Left kidney (tissue), 8 donors: ENCODE data around the gene DDX1. TPM values are rescaled to one million over a fixed set of nuclear protein-coding genes. Genes with fewer than 3 reads are reported as not detected.
"Not testable (repeated sequence)": the region's sequence is repeated elsewhere in the genome, so short reads cannot be mapped to it uniquely, and the experiment has no call there.

Source experiments
- DNase-seq: peaks from one replicate; pipeline ENCODE4 v3.0.0-alpha.2; 2013
- long read RNA-seq, 8 donors: transcript quantifications; one replicate each; lab custom pipeline, GENCODE V29; 2026
- polyA plus RNA-seq: library from polyadenylated mRNA; unstranded; fragments of 120-200 nt; gene quantifications from one replicate; pipeline ENCODE4 v1.2.1, GENCODE V29; 2013; ENCODE audit not compliant: insufficient read length

DDX1 gene
- 192 TPM for polyA plus RNA-seq
- long read RNA-seq, donor 1, transcript DDX1-201 (26 exons, 2,739 nt): major isoform, 12 of 38 reads
- long read RNA-seq, donor 1, partial matches to known transcripts: 26 of 38 reads
- long read RNA-seq, donor 1, other reads (novel, unspliced or antisense): 0 of 38 reads
- long read RNA-seq, donor 2, transcript DDX1-201 (26 exons, 2,739 nt): major isoform, 24 of 43 reads
- long read RNA-seq, donor 2, partial matches to known transcripts: 16 of 43 reads
- long read RNA-seq, donor 2, other reads (novel, unspliced or antisense): 0 of 43 reads
- long read RNA-seq, donor 3, transcript DDX1-201 (26 exons, 2,739 nt): major isoform, 11 of 28 reads
- long read RNA-seq, donor 3, partial matches to known transcripts: 15 of 28 reads
- long read RNA-seq, donor 3, other reads (novel, unspliced or antisense): 0 of 28 reads
- long read RNA-seq, donor 4: 0 reads
- long read RNA-seq, donor 5, transcript DDX1-201 (26 exons, 2,739 nt): major isoform, 39 of 82 reads
- long read RNA-seq, donor 5, partial matches to known transcripts: 41 of 82 reads
- long read RNA-seq, donor 5, other reads (novel, unspliced or antisense): 0 of 82 reads
- long read RNA-seq, donor 6, transcript DDX1-201 (26 exons, 2,739 nt): major isoform, 18 of 63 reads
- long read RNA-seq, donor 6, partial matches to known transcripts: 41 of 63 reads
- long read RNA-seq, donor 6, other reads (novel, unspliced or antisense): 0 of 63 reads
- long read RNA-seq, donor 7, transcript DDX1-206 (2 exons, 554 nt): minor isoform, 5 of 70 reads
- long read RNA-seq, donor 7, transcript DDX1-201 (26 exons, 2,739 nt): major isoform, 26 of 70 reads
- long read RNA-seq, donor 7, partial matches to known transcripts: 38 of 70 reads
- long read RNA-seq, donor 7, other reads (novel, unspliced or antisense): 0 of 70 reads
- long read RNA-seq, donor 8, transcript DDX1-201 (26 exons, 2,739 nt): major isoform, 8 of 15 reads
- long read RNA-seq, donor 8, partial matches to known transcripts: 5 of 15 reads
- long read RNA-seq, donor 8, other reads (novel, unspliced or antisense): 0 of 15 reads

DNA sequence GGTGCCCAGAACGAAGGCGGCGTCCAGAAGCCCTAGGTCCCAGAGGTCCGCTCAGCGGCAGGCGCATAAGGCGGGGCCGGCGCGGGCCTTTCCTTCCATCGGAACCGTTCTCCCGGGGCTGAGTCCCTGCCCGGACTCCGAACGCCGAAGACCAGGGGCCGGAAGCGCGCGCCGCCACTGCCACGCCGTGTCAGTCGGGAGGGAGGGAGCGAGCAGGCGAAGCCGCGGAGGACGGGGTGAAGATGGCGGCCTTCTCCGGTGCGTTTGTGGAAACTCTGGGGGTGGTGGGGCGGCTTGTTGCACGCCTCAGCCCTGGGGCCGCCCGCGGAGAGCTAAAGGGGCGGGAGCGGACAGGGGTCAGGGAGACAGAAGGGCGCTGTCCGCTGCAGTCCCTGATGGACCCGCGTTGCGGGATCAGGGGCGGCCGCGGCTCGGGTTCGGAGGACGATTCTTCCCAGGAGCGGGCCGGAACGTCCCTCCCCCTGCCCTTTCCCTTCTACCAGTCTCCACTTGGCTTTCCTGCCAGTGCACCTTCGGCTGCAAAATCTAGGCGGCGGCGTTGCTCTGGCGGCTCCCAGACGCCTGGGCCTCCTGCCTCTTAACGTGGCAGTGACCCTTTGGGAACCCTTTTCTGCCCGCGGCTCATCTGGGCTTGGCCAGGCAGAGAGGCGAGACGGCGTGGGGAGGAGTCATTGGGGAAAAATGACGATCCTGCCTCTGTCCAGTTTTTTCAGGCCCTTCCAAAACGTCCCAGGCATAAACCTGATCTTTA is at the start of gene DDX1:
TSS of gene DDX1 (plus strand) at position 177 of the 772 bp plus-strand sequence. CDS start at position 243, 66 bp downstream.
- DNase-seq: peak; percentile 85

DNA sequence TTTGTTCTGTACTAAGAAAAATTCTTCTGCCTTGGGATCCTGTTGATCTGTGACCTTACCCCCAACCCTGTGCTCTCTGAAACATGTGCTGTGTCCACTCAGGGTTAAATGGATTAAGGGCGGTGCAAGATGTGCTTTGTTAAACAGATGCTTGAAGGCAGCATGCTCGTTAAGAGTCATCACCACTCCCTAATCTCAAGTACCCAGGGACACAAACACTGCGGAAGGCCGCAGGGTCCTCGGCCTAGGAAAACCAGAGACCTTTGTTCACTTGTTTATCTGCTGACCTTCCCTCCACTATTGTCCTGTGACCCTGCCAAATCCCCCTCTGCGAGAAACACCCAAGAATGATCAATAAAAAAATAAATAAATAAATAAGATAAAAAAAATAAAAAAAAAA is 49.4 kb upstream of the DDX1 start:
- not testable (repeated sequence) for DNase-seq

DNA sequence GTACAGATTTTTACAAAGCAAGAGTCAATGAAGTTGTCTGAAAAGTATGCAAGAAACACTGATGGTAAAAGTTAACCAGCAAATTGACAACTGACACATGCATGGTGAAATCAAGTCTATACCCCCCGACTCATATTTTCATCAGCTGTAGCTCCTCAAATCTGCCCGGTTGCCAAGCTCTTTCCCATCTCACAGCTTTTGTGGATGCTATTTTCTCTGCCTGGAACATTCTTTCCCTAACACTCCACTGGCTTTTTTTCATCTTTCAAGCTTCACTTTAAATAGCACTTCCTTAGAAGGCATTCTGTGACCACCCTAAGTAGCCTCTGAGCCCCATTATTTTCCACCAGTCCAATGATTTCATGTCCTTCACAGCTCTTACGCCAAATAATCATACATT is 48.6 kb upstream of the DDX1 start:
- DNase-seq: no peak

DNA sequence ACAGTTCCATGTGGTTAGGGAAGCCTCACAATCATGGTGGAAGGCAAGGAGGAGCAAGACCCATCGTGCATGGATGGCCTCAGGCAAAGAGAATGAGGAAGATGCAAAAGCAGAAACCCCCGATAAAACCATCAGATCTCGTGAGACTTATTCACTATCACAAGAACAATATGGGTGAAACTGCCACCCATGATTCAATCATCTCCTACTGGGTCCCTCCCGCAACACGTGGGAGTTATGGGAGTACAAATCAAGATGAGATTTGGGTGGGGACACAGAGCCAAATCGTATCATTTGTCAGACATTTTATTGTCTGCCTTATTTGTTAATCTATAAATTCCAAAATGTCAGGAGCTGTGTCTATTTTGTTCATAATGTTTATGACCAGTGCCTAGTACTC is 48.1 kb upstream of the DDX1 start:
- DNase-seq: no peak

DNA sequence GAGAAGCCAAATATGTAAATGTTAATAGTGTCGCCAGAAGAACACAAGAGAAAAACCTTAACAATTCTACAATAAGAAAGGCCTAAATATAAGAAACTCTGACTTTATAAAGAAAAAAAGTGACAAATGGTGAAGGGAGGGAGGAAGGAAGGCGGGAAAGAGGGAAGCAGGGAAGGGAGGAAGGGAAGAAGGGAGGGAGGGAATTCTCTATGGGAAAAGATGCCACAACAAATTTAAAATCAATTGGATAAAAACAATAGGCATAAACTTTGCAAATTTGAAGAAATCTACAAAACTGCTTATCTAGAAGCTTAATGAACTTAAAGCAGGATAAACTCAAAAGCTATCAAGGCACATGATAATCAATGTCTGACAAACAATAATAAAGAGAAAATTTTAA is 47.4 kb upstream of the DDX1 start:
- DNase-seq: no peak

DNA sequence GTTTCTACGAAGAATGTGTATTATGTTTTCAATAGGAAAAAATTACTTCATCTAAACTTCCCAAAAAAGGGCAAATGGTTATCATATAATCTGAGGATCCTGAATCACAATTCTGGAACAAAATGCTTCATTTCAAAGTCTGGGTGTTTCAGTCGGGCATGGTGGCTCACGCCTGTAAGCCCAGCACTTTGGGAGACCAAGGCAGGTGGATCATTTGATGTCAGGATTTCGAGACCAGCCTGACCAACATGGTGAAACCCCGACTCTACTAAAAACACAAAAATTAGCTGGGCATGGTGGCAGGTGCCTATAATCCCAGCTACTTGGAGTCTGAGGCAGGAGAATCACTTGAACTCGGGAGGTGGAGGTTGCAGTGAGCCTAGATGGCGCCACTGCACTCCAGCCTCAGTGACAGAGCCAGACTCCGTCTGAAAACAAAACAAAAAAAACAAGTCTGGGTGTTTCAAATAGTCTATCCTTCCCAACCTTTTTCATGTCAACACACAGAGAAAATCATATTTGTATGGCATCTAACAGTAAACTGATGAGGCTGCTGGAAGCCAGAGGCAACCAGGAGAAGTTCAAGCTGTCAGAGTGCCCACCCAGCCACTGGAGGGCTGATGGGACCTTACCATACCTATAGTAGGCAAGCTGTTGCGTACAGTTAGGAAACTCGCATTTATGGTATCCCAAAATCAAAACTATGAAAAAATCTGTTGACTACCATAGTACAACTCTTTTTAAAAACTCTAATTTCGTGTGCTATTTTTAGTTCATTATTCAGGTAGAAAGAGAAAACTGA is 45.2 kb upstream of the DDX1 start:
- DNase-seq: no peak

DNA sequence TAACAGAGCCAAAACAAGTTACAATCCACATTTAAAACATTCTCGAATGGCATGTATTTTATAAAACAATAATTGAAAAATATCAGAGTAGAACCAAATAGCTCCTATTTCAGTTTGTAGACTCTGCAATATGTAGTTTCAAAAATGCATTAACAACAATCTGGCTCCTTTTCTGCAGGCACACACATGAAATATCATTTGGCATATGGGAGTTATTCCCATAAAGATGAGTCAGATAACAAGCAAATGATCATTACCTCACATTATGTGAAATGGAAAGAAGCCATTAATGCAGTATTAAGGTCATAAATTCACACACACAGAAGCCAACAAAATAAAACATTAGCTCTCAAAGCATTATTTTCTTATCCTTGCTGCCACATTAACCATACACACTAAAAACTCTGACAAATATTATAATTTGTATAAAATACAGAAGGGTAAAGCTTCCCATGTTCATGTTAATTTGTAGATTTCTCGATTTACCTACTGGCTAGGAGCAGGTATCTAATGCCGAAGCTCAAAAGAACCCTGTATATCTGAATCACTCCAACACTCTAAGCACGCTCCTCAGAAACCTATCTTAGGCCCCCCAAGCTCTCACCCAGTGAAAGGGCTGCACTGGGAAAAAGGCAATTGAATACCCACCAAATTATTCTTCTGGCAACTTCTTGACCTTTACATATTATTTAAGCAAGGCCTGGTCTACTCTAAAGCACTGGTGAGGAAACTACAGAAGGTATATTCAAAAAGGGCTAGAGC is 44.4 kb upstream of the DDX1 start:
- no peak for DNase-seq

DNA sequence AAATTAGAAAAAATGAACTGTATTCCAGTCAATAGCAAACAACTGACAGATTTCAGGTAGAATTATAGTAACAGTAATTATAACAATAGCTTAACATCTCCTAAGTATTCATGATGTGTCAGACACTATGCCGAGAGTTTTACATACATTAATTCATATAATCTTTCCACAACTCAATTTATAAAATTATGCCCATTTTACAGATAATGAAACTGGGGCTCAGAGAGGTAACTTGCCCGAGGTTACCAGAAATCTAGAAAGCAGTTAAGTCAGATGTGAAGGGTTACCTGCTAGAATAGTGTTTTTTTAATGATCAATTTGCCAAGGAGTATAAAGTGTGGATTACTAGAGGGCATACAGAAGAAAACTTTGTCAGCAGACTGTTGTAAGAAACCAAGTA is 42.7 kb upstream of the DDX1 start:
- no peak for DNase-seq

DNA sequence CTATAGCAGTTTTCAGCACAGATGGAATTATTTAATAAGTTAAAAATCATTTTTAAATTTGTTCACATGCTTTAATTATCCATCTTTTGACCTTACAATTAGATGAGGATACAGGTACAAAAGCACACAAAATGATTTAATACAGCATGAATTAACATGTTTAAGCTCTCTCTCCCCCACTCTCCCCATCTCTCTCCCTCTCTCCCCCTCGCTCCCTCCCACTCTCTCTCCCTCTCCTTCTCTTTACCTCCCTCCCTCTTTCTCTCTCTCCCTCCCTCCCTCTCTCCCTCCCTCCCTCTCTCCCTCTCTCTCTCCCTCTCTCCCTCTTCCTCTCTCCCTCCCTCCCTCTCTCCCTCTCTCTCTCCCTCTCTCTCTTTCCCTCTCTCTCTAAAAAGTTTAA is 38.1 kb upstream of the DDX1 start:
- no peak for DNase-seq

DNA sequence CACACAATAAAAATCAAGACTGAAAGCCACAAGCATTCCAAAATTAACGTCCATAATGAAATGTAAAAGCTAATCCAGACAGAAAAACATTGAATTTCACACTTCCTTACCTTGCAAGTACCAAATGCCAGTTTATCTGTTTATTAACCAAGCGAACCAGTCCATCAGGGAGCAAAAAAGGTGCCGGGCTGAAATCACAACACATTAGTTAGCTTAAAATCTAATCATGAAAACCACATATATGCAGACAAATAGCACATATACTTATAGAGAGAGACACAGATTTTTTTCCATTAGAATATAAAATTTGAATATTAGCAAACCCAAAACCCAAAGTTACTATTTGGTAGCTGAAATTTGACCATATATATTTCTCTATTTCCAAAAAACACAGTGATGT is 37.7 kb upstream of the DDX1 start:
- no peak for DNase-seq

DNA sequence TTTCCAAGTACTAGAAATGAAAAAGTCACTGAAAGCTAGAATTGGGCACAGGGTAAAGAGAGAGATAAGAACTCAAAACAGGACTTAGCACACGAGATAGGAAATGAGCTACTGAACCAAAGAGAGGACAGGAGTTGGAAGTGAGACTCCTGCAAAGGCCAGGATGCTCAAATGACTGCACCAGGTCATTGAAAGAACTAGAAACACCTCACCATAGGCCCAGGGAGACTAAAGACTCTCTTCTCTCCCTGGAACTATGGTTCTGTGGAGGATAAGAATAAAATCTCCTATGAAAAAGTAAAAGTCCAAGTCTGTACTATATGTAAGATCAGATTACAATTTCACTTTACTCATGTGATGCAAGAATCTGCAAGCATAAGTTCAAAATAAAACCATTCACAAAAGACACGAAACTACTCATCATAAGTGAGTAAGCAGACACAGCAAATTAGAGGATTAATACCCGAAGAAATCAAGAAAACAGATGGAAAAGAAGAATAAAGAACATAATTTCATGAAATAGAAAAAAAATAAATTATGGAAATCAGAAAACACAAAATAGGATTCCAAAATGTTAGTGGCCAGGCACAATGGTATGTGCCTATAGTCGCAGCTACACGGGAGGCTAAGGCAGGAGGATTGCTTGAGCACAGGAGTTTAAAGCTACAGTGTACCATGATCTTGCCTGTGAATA is 37.0 kb upstream of the DDX1 start:
- no peak for DNase-seq

DNA sequence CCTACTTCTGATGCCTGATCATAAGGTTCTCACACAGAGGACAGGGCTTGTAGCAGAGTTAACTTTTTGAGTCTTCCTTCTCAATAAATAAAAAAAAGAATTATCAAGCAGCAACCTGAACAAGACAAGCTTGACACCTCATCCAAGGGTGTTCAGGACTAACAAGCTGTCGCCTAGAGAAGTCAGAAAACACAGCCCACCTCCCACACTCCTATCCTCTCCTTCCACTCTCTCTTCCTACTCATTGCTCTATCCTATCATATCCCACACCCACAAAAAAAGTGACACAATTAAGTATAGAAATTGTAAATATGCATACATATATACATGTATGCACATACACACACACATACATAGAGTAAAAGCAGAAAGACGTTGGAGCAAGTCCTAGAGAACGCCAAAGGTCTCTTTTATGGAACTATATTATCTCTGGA is 35.9 kb upstream of the DDX1 start:
- no peak for DNase-seq

DNA sequence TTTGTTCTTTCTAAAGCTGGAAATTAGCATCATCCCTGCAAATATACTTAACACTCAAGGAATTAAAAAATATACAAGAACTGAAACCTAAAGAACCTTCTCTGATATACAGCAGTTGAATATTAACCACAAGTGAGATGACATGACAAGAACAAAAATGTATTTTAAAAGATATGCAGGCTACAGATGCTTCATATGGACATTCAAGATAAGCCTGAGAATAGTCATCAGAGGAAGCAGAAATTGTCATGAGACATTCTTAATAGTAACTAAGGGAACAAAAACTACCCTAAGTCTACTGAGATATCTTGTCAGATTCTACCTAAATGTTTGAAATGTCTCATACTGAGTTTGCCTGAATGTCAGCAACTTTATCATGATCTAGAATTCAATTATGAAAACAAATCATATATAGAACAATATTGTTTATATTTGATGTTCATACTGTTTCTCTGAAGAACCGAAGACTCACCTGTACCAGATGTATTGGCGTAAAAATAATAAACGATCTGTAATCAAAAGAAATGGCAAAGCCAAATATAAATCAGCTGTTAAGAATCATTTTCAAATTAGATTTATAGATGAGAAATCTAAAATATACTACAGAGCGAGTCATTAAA is 35.2 kb upstream of the DDX1 start:
- no peak for DNase-seq

DNA sequence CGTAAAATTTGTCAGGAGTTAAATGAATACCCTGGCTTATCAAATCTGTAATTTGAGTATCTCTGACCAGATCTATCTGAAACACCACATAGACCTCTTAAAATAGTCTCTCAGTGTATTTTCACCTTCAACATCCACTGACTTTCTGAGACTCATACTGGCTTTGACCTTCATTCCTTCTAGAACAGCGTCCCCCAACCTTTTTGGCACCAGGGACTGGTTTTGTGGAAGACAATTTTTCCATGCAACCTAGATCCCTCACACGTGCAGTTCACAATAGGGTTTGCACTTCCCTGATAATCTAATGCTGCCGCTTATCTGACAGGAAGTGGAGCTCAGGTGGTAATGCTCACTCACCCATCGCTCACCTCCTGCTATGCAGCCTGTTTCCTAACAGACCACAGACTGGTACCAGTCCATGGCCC is 33.8 kb upstream of the DDX1 start:
- no peak for DNase-seq

DNA sequence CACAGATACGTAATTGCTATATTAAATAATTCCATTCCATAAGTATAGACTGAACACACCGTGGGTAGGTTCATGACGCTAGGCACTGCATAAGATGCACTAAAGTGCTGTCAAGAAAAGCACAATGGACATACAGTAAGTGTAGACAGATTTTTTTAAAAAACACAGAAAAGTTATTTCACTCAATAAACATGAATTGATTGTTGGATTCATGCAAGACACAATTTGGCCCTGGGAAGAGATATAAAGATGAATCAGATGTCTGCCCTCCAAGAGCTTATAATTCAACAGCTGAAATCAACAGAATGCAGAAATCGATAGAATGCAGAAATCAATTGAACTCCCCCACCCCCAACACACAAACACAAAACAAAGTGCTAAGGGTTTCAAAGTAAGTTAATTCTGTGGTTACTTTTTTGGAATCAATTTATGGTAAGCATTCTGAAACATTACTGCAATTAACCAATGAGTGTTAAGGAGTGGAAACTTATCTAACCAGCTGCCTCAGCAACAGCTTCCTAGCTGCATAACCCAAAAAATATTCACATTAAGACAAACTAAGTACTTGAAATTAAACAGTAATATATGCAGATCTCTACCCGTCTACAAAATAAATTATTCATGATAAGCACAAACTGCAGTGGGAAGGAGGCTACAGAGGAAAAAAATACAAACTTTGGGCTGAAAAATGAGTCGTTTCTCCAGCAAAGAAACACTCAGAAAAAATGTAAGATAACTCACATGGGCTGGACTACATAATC is 32.1 kb upstream of the DDX1 start:
- DNase-seq: no peak

DNA sequence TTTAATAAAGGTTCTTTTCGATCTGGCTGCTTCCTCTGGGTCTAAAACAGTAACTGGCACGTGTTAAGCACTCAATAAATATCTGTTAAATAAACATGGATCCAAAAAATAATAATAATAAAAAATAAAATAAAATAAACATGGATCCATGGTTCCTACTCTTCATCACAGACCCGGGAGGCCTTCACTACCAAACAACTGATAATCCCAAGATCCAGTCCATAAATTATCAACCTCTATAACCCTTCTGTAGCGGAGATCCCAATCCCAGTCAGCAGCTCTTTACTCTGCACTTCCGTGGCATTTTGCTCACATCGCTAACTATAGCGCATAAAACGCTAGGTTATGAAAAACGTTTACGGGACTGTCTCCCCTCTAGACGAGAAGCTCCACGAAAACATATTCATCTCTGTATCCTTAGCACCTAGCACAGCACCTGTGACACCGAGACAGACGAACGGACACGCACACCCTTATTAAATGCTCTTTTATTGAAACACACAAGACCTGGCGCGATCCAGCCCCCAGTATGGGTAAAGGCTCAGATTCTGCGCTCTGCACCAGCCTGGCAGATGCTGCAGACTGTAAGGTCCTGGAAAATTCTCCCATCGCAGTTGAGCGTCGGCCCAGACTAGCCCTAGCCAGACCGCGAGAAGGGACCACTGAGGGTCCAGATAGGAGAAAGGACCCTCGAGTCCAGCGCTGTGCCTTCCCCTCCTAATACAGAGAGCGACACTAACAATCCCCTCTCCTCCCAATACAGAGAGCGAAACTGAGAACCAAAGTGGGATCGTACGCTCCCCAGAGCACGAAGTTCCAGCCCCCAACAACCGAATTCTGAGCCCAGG is 31.3 kb upstream of the DDX1 start:
- DNase-seq: peak; percentile 43

DNA sequence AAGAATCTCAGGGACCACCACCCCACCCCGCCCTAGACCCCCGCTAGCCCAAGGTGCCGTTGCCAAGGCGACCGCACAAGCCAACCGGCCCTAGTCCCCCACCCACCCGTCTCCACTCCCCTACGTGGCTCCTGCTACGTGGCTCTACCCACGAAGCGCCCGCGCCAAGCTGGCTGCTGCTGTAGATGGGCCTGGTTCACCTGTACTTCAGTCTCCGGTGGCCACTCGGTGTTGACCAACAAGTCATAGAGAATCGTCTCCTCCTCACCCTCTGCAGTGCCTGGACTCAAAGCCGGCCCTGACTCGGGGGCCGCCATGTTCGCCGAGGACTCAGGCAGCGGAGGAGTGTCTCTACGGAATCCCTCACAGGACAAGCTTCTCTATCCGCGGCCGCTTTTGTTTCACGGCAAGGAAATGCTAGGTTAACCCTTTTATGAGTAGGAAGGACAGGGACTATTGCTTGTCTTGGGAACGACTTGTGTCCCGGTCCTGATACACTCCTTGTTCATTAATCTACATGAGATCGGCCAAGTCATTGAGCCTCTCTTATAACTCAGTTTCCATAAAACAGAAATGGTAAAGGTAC is 30.6 kb upstream of the DDX1 start, which contains the start of gene NBAS:
TSS of gene NBAS (minus strand) at position 347 of the 586 bp plus-strand sequence. CDS start at position 317, 30 bp downstream.
- peak; percentile 93 for DNase-seq
